CMK (cell line): ENCODE results near the gene ADAMTSL5.

Experiments
- DNase-seq: peaks from one replicate; pipeline ENCODE4 v3.0.0-alpha.2; 2010; ENCODE audit warnings: low read depth

ADAMTSL5 gene

DNA sequence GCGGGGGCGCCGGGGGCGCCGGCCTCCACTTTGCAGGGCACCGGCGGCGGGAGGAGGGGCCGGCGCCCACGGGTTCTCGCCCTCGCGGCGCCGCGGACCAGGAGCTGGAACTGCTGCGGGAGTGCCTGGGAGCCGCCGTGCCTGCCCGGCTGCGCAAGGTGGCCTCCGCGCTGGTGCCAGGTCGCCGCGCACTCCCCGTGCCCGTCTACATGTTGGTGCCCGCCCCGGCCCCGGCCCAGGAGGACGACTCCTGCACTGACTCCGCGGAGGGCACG, 45.7 kb downstream of the ADAMTSL5 start:
- no peak for DNase-seq

DNA sequence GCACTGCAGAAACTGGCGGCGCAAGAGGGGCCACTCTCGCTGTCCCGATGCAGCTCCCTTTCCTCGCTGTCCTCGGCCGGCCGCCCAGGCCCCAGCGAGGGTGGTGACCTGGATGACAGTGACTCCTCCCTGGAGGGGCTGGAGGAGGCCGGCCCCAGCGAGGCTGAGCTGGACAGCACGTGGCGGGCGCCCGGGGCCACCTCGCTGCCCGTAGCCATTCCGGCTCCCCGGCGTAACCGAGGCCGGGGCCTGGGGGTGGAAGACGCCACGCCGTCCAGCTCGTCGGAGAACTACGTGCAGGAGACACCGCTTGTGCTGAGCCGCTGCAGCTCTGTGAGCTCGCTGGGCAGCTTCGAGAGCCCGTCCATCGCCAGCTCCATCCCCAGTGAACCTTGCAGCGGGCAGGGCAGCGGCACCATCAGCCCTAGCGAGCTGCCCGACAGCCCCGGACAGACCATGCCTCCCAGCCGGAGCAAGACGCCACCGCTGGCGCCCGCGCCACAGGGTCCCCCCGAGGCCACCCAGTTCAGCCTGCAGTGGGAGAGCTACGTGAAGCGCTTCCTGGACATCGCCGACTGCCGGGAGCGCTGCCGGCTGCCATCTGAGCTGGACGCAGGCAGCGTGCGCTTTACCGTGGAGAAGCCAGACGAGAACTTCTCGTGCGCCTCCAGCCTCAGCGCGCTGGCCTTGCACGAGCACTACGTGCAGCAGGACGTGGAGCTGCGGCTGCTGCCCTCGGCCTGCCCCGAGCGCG, 46.2 kb downstream of the ADAMTSL5 start:
- no peak for DNase-seq

DNA sequence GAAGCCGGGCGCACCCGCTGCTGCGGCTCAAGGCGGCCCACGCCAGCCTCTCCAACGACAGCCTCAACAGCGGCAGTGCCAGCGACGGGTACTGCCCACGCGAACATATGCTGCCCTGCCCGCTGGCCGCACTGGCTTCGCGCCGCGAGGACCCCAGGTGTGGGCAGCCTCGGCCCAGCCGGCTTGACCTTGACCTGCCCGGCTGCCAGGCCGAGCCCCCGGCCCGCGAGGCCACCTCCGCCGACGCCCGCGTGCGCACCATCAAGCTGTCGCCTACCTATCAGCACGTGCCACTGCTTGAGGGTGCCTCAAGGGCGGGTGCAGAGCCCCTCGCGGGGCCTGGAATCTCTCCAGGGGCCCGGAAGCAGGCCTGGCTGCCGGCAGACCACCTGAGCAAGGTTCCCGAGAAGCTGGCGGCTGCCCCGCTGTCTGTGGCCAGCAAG, 46.8 kb downstream of the ADAMTSL5 start:
- no peak for DNase-seq

DNA sequence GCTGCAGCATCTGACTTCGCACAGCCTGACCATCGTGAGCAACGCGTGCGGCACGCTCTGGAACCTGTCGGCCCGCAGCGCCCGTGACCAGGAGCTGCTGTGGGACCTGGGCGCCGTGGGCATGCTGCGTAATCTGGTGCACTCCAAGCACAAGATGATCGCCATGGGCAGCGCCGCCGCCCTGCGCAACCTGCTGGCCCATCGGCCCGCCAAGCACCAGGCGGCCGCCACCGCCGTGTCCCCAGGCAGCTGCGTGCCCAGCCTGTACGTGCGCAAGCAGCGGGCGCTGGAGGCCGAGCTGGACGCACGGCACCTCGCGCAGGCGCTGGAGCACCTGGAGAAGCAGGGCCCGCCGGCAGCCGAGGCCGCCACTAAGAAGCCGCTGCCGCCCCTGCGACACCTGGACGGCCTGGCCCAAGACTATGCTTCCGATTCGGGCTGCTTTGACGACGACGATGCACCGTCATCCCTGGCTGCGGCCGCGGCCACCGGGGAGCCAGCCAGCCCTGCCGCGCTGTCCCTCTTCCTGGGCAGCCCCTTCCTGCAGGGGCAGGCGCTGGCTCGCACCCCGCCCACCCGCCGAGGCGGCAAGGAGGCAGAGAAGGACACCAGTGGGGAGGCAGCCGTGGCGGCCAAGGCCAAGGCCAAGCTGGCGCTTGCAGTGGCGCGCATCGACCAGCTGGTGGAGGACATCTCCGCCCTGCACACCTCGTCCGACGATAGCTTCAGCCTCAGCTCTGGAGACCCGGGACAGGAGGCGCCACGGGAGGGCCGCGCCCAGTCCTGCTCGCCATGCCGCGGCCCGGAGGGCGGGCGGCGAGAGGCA, 47.4 kb downstream of the ADAMTSL5 start:
- no peak for DNase-seq

DNA sequence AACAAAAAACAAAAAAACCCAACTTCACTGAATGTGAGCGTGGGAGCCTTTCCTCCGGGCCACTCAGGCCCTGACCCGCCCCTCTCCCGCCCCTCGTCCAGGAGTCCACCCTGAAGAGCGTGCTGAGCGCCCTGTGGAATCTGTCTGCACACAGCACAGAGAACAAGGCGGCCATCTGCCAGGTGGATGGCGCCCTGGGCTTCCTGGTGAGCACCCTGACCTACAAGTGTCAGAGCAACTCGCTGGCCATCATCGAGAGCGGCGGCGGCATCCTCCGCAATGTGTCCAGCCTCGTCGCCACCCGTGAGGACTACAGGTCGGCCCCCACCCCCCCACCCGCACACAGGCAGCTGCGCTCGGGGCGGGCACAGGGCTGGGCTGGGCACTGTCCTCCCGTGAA, 51.0 kb downstream of the ADAMTSL5 start:
- no peak for DNase-seq

DNA sequence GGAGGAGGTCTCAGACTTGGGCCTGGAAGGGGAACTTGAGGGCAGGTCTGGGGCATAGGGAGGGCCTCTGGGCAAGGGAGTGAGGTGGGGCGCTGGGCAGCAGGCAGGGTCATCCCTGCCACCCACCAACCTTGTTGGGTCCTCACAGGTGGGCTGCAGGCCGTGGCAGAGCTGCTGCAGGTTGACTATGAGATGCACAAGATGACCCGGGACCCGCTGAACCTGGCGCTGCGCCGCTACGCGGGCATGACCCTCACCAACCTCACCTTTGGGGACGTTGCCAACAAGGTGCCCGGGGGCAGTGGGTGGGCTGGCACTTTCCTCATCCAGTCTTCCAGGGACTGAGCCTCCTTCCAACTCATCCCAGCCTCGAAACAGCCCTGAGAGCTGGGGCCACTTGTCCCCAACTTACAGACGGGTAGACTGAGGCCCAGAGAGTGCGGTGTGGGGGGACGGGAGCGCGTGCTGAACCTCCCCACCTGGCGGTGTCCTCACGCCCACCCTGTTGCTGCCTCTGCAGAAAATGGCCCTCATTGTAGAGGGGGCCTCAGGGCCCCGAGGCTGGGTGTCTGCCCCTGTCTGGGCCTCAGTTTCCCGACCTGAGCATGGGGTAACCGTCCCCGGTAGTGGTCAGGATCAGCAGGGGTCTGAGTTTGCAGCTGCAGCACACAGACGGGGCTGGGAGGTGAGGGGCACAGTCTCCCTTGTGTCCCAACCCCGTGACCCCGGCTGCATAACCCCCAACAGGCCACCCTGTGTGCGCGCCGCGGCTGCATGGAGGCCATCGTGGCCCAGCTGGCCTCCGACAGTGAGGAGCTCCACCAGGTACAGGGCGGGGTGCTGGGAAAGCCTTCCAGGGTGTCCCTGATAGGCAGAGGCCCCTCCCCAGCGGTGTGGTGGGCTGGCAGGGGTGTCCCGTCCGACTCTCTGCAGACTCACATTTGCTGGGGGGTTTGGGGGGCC, 52.5 kb downstream of the ADAMTSL5 start:
- no peak for DNase-seq

DNA sequence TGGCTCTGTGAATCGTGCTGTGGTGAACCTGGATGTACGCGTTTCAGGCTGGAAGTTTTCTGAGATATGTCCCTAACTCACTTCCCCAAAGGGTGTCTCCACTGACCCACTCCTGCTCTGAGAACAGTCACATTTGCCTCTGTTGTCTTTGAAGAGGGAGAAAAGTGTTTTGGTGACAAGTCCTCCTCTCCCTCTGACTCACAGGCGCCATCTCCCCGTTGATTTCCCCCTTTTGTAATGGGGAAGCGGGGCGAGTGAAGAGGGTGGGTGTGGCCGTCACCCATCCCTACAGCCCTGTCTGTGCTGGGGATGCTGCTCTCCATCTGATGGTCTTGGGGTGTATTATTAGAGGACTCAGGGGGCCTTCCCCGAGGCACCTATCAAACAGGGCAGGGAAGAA, 53.3 kb downstream of the ADAMTSL5 start:
- no peak for DNase-seq

- no peak for DNase-seq
Observed at GRCh38 chr19:1457892-1458291, 54.9 kb downstream of the ADAMTSL5 start.

- no peak for DNase-seq
Observed at GRCh38 chr19:1457031-1457739, 55.6 kb downstream of the ADAMTSL5 start.

DNA sequence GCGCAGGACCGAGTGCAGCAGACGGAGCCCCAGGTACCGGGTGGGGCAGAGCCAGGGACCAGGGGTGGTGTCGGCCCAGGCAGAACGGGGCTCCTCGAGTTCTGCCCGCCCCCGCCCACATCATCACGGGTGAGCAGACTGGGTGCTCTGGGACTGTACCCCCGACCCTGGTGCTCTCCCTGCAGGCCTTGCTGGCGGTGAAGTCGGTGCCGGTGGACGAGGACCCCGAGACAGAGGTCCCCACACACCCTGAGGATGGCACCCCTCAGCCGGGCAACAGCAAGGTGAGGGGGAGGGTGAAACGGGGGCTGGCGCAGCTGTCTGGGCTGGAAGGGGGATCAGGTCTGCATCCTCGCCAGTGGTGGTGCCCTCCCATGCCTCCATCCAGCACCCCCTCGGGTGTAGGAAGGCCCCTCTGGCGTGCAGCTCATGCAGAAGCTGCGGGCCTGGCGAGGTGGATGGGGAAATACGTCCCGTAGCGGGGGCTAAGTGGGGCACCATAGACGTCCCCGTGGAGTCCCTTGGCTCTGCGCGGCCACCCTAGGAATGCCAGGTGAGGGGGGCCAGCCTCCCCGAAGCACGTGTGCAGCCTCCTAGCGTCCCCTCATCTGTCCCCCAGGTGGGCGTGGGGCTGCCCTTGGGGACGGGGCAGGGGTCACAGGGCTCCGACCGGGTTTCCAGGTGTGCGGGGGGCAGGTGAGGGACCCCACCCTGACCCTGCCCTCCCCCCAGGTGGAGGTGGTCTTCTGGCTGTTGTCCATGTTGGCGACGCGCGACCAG, 56.5 kb downstream of the ADAMTSL5 start:
- DNase-seq: no peak

GRCh38 chr19:1455336-1456120, 57.3 kb downstream of the ADAMTSL5 start:
- DNase-seq: peak; percentile 87
